ENCODE data around the gene SLC44A3. TPM values are rescaled to one million over a fixed set of nuclear protein-coding genes. Genes with fewer than 3 reads are reported as not detected.

SLC44A3 gene
- total and polyA plus RNA-seq, 2 of the 8 experiments (the other 6 are each of a cell fraction or from before 2014, with no cell fraction given) = 4.2 to 5.0 TPM

- TF ChIP-seq EP300 (IDR thresholded peaks at IDR 0.05; ENCODE audit: borderline replicate concordance in 1 of 2, low read depth in 2 of 2, low read length in 2 of 2) = no peak
- TF ChIP-seq BACH1 (IDR thresholded peaks at IDR 0.05; ENCODE audit: low read length) = 0 out of 2 replicates have a peak, but pooled peaks have one; percentile 10
- TF ChIP-seq E2F6 (IDR thresholded peaks at IDR 0.05) = no peak
- TF ChIP-seq CBX5 (IDR thresholded peaks at IDR 0.05; ENCODE audit: low read depth, low read length) = no peak
- no peak; a peak in 1 of 4 replicates for TF ChIP-seq SIN3A (conservative IDR thresholded peaks at IDR 0.05 in 1 of 2, IDR thresholded peaks at IDR 0.05 in 1 of 2; ENCODE audit: low read depth in 1 of 2, low read length in 2 of 2)
- TF ChIP-seq ASH2L (IDR thresholded peaks at IDR 0.05; ENCODE audit: low read length) = peak; percentile 52
- TF ChIP-seq KDM1A (IDR thresholded peaks at IDR 0.05; ENCODE audit: borderline replicate concordance, low read length) = no peak
- TF ChIP-seq BCL11A (IDR thresholded peaks at IDR 0.05; ENCODE audit: low read depth in 2 of 2, low read length in 2 of 2) = no peak
- TF ChIP-seq EZH2 (IDR thresholded peaks at IDR 0.05; ENCODE audit: low read depth, low read length, severe bottlenecking) = no peak
- no peak for TF ChIP-seq CREB1 (IDR thresholded peaks at IDR 0.05)
- no peak for TF ChIP-seq POLR2A (IDR thresholded peaks at IDR 0.05; ENCODE audit: control extremely low read depth in 1 of 2, low read depth in 2 of 2, low read length in 2 of 2)
- peak; percentile 52 for TF ChIP-seq TAF7 (optimal IDR thresholded peaks at IDR 0.05; ENCODE audit: borderline replicate concordance, low read depth, low read length)
- TF ChIP-seq SIX5 (IDR thresholded peaks at IDR 0.05; ENCODE audit: low read depth, low read length) = no peak
- TF ChIP-seq GTF2F1 (IDR thresholded peaks at IDR 0.05; ENCODE audit: borderline replicate concordance, low read depth, low read length) = no peak
- TF ChIP-seq, protein P1, sequence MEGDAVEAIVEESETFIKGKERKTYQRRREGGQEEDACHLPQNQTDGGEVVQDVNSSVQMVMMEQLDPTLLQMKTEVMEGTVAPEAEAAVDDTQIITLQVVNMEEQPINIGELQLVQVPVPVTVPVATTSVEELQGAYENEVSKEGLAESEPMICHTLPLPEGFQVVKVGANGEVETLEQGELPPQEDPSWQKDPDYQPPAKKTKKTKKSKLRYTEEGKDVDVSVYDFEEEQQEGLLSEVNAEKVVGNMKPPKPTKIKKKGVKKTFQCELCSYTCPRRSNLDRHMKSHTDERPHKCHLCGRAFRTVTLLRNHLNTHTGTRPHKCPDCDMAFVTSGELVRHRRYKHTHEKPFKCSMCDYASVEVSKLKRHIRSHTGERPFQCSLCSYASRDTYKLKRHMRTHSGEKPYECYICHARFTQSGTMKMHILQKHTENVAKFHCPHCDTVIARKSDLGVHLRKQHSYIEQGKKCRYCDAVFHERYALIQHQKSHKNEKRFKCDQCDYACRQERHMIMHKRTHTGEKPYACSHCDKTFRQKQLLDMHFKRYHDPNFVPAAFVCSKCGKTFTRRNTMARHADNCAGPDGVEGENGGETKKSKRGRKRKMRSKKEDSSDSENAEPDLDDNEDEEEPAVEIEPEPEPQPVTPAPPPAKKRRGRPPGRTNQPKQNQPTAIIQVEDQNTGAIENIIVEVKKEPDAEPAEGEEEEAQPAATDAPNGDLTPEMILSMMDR (IDR thresholded peaks at IDR 0.05; ENCODE audit: control extremely low read depth in 1 of 3, insufficient read depth in 1 of 3, low read depth in 1 of 3, low read length in 3 of 3) = peak; percentile 33 to 62 (median 52)
- no peak for TF ChIP-seq ZNF274 (IDR thresholded peaks at IDR 0.05; ENCODE audit: borderline replicate concordance, extremely low read depth, low read length)
- TF ChIP-seq NANOG (IDR thresholded peaks at IDR 0.05; ENCODE audit: insufficient read depth, low read depth, low read length, poor library complexity, severe bottlenecking) = no peak
- no peak for TF ChIP-seq RFX5 (IDR thresholded peaks at IDR 0.05; ENCODE audit: borderline replicate concordance, low read depth, low read length)
- peak; percentile 42 for TF ChIP-seq RBBP5 (IDR thresholded peaks at IDR 0.05; ENCODE audit: borderline replicate concordance, low read depth, low read length)
- no peak for TF ChIP-seq SP2 (IDR thresholded peaks at IDR 0.05; ENCODE audit: low read length)
- no peak for TF ChIP-seq YY1 (IDR thresholded peaks at IDR 0.05; ENCODE audit: low read depth, low read length)
These were observed 106.2 kb downstream of the SLC44A3 start (continued) for GRCh38 chr1:94926126-94926914.

Data from H1 (cell line).